HG03135 (cell line): ENCODE data around the gene ONECUT3.
"Not testable (repeated sequence)": the region's sequence is repeated elsewhere in the genome, so short reads cannot be mapped to it uniquely, and the experiment has no call there.

Experiments
- ATAC-seq: cut with Tn5 transposase; IDR thresholded peaks from one replicate; pipeline ENCODE4 v1.9.1; 2021; ENCODE audit warnings: mild to moderate bottlenecking, moderate library complexity; ENCODE audit not compliant: unreplicated experiment

ONECUT3 gene

GRCh38 chr19:1790054-1790792 lies 36.9 kb downstream of the ONECUT3 start:
- no peak for ATAC-seq

- no peak for ATAC-seq
Measured at GRCh38 chr19:1791879-1792278, 38.6 kb downstream of the ONECUT3 start.

GRCh38 chr19:1794424-1795172 lies 41.3 kb downstream of the ONECUT3 start:
- ATAC-seq, result no peak

GRCh38 chr19:1796395-1797142 lies 43.3 kb downstream of the ONECUT3 start:
- ATAC-seq, result no peak

GRCh38 chr19:1797313-1797712 lies 44.0 kb downstream of the ONECUT3 start:
- ATAC-seq, result not testable (repeated sequence)

GRCh38 chr19:1799695-1800342 lies 46.5 kb downstream of the ONECUT3 start:
- no peak for ATAC-seq

GRCh38 chr19:1804858-1805257 lies 51.6 kb downstream of the ONECUT3 start:
- no peak for ATAC-seq

GRCh38 chr19:1805401-1806183 lies 52.3 kb downstream of the ONECUT3 start:
- ATAC-seq, result no peak

- ATAC-seq, result no peak
Measured at GRCh38 chr19:1806184-1807029, 53.1 kb downstream of the ONECUT3 start.

GRCh38 chr19:1807030-1807694 lies 53.9 kb downstream of the ONECUT3 start:
- ATAC-seq, result no peak

GRCh38 chr19:1807695-1808394 lies 54.5 kb downstream of the ONECUT3 start:
- ATAC-seq, result no peak

GRCh38 chr19:1808395-1808731 lies 55.1 kb downstream of the ONECUT3 start:
- no peak for ATAC-seq

GRCh38 chr19:1809678-1810077 lies 56.4 kb downstream of the ONECUT3 start:
- no peak for ATAC-seq

GRCh38 chr19:1810439-1811160 lies 57.3 kb downstream of the ONECUT3 start:
- no peak for ATAC-seq

- ATAC-seq, result no peak
Measured at GRCh38 chr19:1811472-1811894, 58.2 kb downstream of the ONECUT3 start.

GRCh38 chr19:1811942-1812425 lies 58.7 kb downstream of the ONECUT3 start, which contains the start of gene ATP8B3:
Gene ATP8B3 (minus strand): TSS chr19:1812276. CDS start chr19:1811736, 540 bp downstream.
- ATAC-seq, result peak; percentile 9

GRCh38 chr19:1812426-1813191 lies 59.3 kb downstream of the ONECUT3 start:
- peak; percentile 73 for ATAC-seq
